ENCODE measurements around the gene CCR2.
A peak's percentile ranks its signal among the peaks of the same experiment; 100 is the strongest.

Gene CCR2

GRCh38 chr3:46350262-46350565 is 3.7 kb upstream of the CCR2 start:
- Histone ChIP-seq H2AFZ (ENCODE audit: low read depth) (no peak overlapping the region), H3K27me3 (ENCODE audit: insufficient read depth, low read depth) (no peaks in the 10 kb centered on the region), H3K4me3 (IDR thresholded peaks at IDR 0.05; ENCODE audit: insufficient read depth, low read depth, low read length) (peak overlapping the region; percentile 27), H3K27ac (peak overlapping the region; percentile 80), H3K4me2 (peak overlapping the region; percentile 92), H3K4me1 (ENCODE audit: low read depth, poor library complexity, severe bottlenecking) (peaks cover 67% of the 10 kb centered on the region), H3K79me2 (ENCODE audit: insufficient read depth, low read depth) (no peaks in the 10 kb centered on the region), H3K9ac (no peak overlapping the region; the same call in 1 of the 2 replicates), H4K20me1 (ENCODE audit: insufficient read depth) (no peaks in the 10 kb centered on the region), H3K36me3 (ENCODE audit: insufficient read depth) (no peaks in the 10 kb centered on the region)
- TF ChIP-seq, protein P1, sequence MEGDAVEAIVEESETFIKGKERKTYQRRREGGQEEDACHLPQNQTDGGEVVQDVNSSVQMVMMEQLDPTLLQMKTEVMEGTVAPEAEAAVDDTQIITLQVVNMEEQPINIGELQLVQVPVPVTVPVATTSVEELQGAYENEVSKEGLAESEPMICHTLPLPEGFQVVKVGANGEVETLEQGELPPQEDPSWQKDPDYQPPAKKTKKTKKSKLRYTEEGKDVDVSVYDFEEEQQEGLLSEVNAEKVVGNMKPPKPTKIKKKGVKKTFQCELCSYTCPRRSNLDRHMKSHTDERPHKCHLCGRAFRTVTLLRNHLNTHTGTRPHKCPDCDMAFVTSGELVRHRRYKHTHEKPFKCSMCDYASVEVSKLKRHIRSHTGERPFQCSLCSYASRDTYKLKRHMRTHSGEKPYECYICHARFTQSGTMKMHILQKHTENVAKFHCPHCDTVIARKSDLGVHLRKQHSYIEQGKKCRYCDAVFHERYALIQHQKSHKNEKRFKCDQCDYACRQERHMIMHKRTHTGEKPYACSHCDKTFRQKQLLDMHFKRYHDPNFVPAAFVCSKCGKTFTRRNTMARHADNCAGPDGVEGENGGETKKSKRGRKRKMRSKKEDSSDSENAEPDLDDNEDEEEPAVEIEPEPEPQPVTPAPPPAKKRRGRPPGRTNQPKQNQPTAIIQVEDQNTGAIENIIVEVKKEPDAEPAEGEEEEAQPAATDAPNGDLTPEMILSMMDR (conservative IDR thresholded peaks at IDR 0.05; ENCODE audit: low read depth, low read length), result no peak

DNA sequence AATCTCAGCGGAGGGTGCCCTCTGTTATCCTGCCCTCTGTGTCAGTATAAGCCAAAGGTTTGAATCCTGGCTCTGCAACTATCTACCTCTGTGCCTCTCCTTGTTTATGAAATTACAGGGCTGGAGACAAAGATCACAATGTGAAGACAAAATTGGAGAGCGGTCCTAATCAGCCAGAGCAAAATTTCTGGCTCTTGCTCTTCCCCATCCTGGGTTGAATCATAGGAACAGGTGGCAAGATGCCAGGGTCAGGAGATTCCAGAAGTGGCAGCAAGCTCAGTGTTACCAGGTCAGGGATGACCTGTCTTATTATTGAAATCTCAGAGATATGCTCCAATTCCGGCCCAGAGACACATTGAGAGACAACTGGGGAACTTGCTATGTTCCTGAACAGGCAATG is 2.3 kb upstream of the CCR2 start:
- Histone ChIP-seq H3K9ac (no peak overlapping the region), H3K27ac (peak overlapping the region; percentile 80; the same call in 1 of the 2 replicates), H3K4me1 (ENCODE audit: low read depth, poor library complexity, severe bottlenecking) (peaks cover 67% of the 10 kb centered on the region), H3K4me2 (peak overlapping the region; percentile 92; the same call in 1 of the 2 replicates), H3K4me3 (IDR thresholded peaks at IDR 0.05; ENCODE audit: insufficient read depth, low read depth, low read length) (no peak overlapping the region), H4K20me1 (ENCODE audit: insufficient read depth) (no peaks in the 10 kb centered on the region), H2AFZ (ENCODE audit: low read depth) (no peak overlapping the region), H3K79me2 (ENCODE audit: insufficient read depth, low read depth) (no peaks in the 10 kb centered on the region), H3K36me3 (ENCODE audit: insufficient read depth) (no peaks in the 10 kb centered on the region), H3K27me3 (ENCODE audit: insufficient read depth, low read depth) (no peaks in the 10 kb centered on the region)
- TF ChIP-seq, protein P1 (conservative IDR thresholded peaks at IDR 0.05; ENCODE audit: low read depth, low read length), result no peak

- H3K79me2 ChIP-seq (ENCODE audit: insufficient read depth, low read depth), result no peaks in the 10 kb centered on the region
- TF ChIP-seq, protein P1 (conservative IDR thresholded peaks at IDR 0.05; ENCODE audit: low read depth, low read length), result no peak
- H2AFZ ChIP-seq (ENCODE audit: low read depth), result no peak overlapping the region
- H3K27ac ChIP-seq, result no peak overlapping the region
- H3K4me2 ChIP-seq, result no peak overlapping the region
- H3K4me1 ChIP-seq (ENCODE audit: low read depth, poor library complexity, severe bottlenecking), result peaks cover 59% of the 10 kb centered on the region
- no peaks in the 10 kb centered on the region for H4K20me1 ChIP-seq (ENCODE audit: insufficient read depth)
- no peaks in the 10 kb centered on the region for H3K27me3 ChIP-seq (ENCODE audit: insufficient read depth, low read depth)
- no peak overlapping the region for H3K4me3 ChIP-seq (IDR thresholded peaks at IDR 0.05; ENCODE audit: insufficient read depth, low read depth, low read length)
- H3K36me3 ChIP-seq (ENCODE audit: insufficient read depth), result no peaks in the 10 kb centered on the region
- H3K9ac ChIP-seq, result no peak overlapping the region
These were observed 821 bp upstream of the CCR2 start for GRCh38 chr3:46353090-46353489.

- no peaks in the 10 kb centered on the region for H3K79me2 ChIP-seq (ENCODE audit: insufficient read depth, low read depth)
- H3K36me3 ChIP-seq (ENCODE audit: insufficient read depth), result no peaks in the 10 kb centered on the region
- no peak overlapping the region for H2AFZ ChIP-seq (ENCODE audit: low read depth)
- no peak overlapping the region for H3K9ac ChIP-seq
- H3K4me3 ChIP-seq (IDR thresholded peaks at IDR 0.05; ENCODE audit: insufficient read depth, low read depth, low read length), result no peak overlapping the region
- H4K20me1 ChIP-seq (ENCODE audit: insufficient read depth), result no peaks in the 10 kb centered on the region
- H3K27ac ChIP-seq, result no peak overlapping the region
- H3K27me3 ChIP-seq (ENCODE audit: insufficient read depth, low read depth), result no peaks in the 10 kb centered on the region
- H3K4me1 ChIP-seq (ENCODE audit: low read depth, poor library complexity, severe bottlenecking), result peaks cover 45% of the 10 kb centered on the region
- TF ChIP-seq, protein P1 (conservative IDR thresholded peaks at IDR 0.05; ENCODE audit: low read depth, low read length), result no peak
- H3K4me2 ChIP-seq, result no peak overlapping the region
These were observed 567 bp downstream of the CCR2 start for GRCh38 chr3:46354478-46354877.
